Caki2 (cell line): ENCODE results near the gene CDC42BPB. TPM values are rescaled to one million over a fixed set of nuclear protein-coding genes. Genes with fewer than 3 reads are reported as not detected.
"Not testable (repeated sequence)": the region's sequence is repeated elsewhere in the genome, so short reads cannot be mapped to it uniquely, and the experiment has no call there.

ENCODE experiments used
- DNase-seq: peaks from one replicate; pipeline ENCODE4 v3.0.0-alpha.2; 2015; ENCODE audit warnings: low read depth
- in situ Hi-C: cut with HindIII; loops from 2 replicates; pipeline ENCODE4 v1.10.0; 2016; ENCODE audit warnings: low sequenced_read_pairs, low pct_unique_long_range_greater_than_20kb, mixed read lengths
- total RNA-seq: library from RNA; depleted of rRNA; stranded (reverse); fragments of >200 nt; shearing (Covaris generic); gene quantifications from 2 replicates; pipeline ENCODE4 v1.2.3, GENCODE V29; 2014; ENCODE audit warnings: low replicate concordance

The CDC42BPB gene
- total RNA-seq, 1 experiment from 2014 or later, result 12.9 TPM

DNA sequence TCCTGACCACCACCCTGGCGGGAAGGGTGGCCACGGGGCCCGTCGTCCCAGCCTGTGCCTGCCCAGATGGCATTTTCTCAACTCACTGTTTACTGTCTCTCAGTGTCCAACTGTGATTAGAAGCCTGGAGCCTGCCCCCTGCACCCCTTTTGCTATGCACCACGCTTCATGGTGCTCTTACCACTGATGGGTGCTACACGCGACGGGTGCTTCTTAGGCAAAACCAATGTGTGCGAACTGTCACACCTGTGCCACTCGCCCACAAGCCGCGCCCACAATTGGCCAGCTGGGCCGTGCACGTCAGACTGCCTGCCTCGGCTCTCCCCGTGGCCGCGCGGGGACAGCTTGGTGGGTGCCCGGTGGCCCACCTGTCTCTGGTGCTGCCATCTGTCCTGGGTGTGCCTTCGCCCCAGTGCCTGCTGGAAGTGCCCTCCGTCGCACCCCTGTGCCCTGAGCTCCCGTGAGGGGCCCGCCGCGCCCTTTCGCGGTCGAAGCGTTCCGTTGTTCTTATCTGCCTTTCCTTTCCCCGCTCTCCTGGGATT lies 150.0 kb downstream of the CDC42BPB start:
- in situ Hi-C loops, result no loop called here
- DNase-seq, result no peak

DNA sequence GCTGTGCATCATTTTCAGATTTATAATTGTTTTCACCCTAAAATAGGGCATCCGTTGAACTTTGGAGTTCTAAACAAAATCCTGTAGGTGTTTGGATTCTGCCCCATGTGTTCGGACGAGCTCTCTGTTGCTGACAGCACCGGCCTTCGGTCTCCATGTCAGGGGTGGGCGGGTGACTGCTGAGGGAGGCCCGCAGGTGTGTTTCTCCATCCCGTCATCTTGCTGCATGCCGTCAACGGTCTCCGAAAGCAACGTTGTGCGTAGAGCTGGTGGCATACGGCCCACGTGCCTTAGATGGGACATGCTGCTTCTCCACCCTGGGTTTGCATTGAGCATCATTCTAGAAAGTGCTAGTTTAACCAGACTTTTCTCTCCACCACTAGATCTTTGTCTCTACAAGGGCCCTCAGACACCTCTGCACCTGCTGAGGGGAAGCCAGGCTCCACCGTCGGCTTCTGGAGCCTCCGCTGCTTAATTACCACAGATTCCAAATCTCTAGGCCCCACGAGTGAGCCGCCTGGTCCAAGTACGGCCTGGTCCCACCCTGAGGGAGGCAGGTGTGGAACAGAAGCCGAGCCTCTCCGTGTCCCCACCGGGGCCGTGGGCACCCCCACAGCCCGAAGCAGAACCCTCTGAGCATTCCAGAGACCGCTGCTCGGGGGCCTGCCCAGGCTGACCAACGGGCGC lies 150.6 kb downstream of the CDC42BPB start:
- in situ Hi-C loops, result no loop called here
- DNase-seq, result no peak

DNA sequence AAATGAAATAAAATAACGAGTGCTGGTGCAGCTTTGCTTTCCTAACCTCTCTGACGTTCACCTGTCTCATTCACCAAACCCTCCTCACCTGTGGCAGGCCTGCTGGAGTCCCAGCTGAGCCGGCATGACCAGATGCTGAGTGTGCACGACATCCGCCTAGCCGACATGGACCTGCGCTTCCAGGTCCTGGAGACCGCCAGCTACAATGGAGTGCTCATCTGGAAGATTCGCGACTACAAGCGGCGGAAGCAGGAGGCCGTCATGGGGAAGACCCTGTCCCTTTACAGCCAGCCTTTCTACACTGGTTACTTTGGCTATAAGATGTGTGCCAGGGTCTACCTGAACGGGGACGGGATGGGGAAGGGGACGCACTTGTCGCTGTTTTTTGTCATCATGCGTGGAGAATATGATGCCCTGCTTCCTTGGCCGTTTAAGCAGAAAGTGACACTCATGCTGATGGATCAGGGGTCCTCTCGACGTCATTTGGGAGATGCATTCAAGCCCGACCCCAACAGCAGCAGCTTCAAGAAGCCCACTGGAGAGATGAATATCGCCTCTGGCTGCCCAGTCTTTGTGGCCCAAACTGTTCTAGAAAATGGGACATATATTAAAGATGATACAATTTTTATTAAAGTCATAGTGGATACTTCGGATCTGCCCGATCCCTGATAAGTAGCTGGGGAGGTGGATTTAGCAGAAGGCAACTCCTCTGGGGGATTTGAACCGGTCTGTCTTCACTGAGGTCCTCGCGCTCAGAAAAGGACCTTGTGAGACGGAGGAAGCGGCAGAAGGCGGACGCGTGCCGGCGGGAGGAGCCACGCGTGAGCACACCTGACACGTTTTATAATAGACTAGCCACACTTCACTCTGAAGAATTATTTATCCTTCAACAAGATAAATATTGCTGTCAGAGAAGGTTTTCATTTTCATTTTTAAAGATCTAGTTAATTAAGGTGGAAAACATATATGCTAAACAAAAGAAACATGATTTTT lies 151.9 kb downstream of the CDC42BPB start:
- in situ Hi-C loops, result no loop called here
- DNase-seq, result no peak

DNA sequence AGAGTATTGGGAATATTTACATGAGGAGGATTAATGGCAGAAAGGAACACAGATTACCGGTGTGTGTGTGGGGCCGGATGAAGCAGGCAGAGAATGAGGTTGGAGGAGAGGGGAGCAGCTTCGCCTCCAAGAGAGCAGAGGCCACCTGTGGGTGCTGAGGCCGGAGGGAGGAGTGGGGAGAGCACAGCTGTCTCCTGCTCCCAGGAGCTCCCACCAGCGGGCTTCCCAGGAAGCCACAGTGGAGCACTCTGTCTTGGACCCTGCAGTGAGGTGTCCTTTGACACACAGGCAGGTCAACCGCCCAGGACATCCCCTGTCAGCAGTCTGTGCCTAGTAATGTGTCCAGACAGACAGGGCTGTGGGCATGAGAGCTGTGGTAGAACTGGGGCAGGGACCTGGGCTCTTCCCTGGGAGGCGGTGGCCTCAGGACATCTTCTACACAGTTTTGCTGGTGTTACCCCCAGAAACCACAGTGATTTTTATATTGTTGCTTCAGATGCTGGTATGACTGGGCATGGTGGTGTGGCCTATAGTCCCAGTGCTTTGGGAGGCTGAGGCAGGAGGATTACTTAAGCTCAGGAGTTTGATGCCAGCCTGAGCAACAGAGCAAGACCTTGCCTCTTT lies 153.3 kb downstream of the CDC42BPB start:
- in situ Hi-C loops, result no loop called here

DNA sequence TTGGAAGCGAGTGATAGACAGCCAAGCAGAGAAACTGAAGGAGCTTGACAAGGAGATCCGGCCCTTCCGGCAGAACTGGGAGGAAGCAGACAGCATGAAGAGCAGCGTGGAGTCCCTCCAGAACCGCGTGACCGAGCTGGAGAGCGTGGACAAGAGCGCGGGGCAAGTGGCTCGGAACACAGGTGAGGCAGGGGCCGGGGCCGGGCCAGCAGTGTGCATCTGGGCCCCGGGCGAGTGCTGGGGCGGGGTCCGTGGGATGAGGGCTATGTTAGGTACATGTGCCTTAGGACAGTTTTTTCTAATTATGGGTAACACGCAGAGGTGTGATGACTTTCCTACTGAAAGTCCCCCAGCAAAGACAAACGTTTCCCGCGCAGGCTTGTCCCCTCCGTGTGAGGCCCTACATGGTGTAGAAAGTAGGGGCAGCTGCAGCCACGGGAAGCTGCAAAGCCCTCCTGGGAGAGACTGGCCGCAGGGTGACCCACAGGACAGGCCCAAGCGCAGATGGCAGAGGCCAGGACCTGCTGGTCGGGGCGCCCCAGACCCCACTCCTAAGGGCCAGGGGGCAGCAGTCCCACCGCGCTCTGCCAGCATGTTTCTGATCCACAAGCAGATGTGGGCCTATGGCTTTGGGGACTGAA lies 154.0 kb downstream of the CDC42BPB start:
- in situ Hi-C loops, result no loop called here
- no peak for DNase-seq

More for the DNA sequence above, 153.3 kb downstream of the CDC42BPB start:
- no peak for DNase-seq

DNA sequence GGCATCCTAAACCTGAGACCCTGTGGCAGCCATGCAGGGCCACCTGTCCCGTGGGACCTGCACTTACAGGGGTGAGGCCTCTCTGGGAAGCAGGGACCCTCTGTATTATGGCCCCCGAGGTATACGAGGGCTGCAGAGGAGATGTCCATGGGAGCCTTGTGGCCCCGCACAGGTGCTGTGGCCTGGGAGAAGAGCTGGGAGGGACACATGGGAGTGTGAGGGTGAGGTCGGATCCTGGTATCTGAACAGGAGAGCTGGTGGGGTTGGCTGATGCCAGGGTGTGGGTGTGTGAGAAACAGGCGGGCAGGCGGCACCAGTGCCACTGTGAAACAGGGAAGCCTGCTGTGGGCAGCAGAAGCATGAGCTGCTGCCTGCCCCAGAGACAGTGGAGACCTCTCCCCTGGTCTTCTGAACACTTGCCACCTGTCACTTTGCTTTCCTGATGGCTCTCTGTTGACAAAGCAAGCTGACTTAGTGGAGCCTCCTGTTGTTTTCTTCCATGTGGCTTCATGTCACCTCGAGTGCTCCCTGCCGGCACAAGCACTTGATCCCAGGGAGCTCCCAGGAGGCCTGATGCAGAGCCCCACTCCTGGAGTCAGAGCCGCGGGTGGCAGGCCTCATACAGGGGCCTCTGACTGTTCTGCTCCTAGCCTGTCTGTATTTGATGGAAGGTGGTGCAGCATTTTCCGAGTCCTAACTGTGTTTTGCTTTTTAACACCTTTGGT lies 154.7 kb downstream of the CDC42BPB start:
- DNase-seq, result no peak
- in situ Hi-C loops, result no loop called here

DNA sequence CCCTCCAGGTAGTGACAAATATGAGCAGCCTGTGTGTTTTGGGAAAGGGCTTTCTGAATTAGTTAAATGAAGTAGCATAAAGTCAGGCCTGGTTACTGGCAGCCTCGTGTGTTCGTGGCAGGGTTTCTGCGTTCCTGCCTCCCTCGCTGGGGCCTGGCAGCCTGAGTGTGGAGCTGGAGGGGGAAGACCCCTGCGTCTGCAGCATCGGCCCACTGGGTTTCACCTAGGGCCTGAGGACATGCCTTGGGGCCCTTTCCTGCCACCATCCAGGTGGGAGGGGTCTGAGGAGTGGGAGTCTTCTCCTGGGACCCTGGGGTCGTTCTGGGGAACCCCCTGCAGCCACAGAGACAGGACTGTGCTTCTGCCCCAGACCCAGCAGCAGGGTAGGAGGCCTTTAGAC lies 155.3 kb downstream of the CDC42BPB start:
- no peak for DNase-seq
- in situ Hi-C loops, result no loop called here

DNA sequence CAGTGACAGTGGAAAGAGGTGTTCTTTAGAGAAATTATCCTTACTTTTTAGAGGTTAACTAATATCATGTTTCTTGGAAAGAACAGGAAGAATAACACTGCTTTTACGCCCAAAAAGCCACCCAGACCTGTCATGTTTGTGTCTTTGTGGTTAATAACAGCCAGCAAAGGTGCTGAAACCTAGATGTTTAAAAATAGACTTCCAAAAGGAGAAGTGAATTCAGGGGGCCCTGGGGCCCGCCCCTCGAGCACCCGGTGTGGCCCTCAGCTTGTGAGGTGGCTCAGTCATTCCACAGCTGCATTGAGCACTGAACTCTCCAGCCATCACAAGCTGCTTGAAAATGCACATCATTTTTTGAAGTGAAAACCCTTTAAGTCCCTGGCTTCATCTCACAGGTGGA lies 155.7 kb downstream of the CDC42BPB start:
- in situ Hi-C loops, result no loop called here
- no peak for DNase-seq

DNA sequence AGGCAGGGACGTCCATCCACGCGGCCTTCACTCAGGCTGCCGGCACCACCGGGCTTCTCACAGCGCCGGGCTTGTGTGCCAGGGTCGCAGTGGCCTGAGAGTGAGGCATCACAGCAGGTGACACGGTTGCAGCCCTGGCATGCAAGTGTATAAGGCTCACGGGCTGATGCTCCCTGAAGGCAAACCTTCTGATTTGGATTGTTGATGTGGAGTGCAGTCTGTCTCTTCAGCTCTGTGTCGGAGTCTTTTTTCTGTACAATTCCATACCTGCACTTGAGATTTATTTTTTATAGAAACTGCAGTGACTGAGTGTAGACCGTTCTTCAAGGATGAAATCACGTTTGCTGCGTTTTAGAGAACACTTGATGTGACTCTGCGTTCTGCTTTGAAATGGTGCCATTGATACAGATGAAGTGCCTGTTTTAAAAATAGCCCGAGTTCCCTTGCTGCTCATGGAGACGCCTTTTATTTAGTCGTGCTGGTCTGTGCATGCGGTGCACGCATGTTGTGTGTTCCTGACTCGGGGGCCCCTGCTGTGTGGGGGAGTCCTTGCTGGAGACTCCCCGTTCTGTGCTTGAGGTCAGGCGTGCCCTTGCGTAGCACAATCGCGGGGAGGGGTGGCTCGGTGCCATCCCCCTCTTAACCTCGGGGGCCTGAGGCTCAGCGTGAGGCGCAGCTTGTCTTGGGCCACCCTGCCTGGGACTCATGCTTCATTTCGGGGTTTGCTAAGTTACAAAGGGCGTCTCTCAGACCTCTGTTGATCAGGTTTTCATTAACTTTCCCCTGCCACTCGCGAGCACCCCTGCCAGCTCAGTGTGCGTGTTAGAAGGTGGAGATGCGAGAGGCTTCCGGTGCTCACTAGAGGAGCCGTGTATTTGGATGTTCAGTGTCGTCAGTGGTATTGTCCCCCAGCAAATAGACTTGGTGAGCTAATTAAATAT lies 156.4 kb downstream of the CDC42BPB start:
- no peak for DNase-seq
- in situ Hi-C loops, result no loop called here

DNA sequence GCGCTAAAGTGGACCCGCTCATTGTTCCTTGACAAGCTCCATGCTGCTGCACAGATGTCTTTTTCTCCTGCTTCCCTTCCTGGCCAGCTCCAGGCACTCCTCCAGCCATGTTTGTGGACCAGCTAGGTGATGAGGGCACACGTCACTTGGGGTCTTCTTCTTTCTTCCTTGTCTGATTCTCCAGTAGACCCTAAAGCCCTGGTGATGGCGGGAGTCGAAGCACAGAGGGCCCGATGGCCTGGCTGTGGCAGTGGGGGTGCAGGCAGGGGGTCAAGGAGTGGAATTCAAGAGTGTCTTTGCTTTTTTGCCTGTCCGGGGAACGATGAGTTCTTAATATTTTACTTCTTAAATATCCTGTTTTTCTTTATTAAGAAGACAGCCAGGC lies 157.8 kb downstream of the CDC42BPB start:
- in situ Hi-C loops, result no loop called here
- DNase-seq, result no peak

DNA sequence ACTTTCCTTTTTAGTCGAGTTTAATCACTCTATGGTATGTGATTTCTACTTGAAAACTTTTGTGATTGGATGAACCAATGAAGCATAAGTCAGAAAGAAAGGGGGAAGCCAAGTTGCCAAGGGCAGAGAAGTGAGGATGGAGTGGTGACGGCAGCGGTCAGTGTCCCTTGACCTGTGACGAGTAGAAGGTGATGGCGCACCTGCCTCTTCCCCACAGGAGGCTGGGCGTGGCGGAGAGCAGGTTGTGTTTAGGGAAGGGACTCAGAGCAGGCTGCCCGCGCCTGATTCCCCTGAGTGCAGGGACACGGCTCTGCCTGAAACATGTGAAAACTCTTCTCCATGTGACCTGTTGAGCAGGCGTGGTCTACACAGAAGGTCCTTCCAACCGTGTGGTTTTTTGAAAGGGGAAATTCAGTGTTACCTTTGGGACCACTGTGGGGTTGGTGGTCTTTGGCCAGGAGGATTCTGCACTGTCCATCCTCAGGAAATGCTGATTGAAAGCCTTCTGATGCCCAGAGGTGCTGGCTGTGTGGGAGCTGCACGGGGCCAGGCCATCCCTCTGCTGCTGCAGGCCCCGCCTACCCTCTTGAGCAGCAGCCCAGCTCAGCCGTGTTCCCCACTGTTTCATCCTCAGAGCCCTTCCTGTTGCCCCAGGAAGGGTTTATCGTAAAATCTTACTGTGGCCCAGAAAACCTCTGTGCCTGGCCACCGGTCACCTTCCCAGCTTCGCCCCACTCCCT lies 158.4 kb downstream of the CDC42BPB start:
- in situ Hi-C loops, result no loop called here
- DNase-seq, result no peak

DNA sequence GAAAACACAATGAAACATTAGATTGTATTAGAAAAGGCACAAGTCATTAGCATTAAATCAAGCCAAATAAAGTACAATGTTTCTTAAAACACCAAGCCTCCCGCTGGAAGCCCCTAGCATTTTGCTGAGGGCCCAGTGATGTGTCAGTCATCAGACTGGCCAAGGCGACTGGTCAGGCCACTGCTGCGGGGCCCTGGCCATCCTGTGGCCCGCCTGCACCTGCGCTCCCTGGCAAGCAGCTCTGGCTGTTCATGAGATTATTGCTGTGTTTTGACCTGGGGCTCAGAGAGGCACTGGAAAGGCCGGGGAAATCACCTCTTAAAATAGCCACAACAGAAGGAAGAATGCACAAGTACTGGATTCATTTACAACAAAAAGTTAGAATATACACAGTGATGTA lies 159.1 kb downstream of the CDC42BPB start:
- no peak for DNase-seq
- in situ Hi-C loops, result no loop called here

DNA sequence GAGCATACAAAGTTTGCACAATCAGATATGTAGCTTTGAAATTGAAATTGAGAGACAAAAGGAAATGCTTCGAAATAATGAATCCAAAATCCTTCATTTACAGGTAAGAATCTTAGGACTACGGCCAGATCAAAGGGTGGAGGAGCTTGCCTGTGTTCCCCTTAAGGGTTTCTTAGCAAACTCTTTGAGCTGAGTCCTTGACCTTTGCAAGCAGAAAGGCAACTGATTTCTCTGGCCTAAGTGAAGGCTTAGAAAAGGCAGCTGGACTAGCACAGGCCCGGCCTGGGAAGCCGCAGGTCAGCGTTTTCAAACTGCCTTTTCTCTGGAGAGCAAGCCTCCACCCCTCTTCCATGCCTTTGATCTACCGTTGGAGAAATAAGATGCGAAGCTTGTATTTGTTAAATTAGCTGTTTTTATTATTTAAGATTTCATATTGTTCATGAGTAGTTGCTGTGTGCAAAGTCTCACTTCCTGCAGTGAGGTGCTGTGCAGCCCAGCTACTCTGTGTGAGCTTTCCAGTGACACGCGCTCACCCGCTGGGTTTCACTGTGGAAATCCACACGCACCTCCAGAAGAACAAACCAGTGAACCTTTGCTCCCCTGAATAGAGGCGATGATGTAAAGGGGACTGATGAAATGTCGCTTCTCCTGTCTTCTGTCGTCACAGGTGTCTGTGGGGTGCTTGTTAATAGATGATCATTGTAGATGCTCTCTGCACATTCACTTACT lies 159.9 kb downstream of the CDC42BPB start:
- no peak for DNase-seq
- in situ Hi-C loops, result no loop called here

DNA sequence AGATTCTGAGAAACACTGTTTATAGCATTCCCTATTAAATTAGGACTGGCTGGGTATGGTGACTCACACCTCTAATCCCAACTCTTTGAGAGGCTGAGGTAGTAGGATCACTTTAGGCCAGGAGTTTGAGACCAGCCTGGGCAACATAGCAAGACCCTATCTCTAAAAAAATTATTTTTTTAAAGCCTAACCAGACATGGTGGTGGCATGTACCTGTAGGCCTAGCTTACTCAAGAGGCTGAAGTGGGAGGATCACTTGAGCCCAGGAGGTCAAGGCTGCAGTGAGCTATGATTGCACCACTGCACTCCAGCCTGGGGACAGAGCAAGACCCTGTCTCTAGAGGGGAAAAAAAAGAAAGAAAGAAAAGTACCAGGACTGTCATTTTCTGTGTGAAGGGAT lies 160.6 kb downstream of the CDC42BPB start:
- DNase-seq, in situ Hi-C loops: not testable (repeated sequence)

DNA sequence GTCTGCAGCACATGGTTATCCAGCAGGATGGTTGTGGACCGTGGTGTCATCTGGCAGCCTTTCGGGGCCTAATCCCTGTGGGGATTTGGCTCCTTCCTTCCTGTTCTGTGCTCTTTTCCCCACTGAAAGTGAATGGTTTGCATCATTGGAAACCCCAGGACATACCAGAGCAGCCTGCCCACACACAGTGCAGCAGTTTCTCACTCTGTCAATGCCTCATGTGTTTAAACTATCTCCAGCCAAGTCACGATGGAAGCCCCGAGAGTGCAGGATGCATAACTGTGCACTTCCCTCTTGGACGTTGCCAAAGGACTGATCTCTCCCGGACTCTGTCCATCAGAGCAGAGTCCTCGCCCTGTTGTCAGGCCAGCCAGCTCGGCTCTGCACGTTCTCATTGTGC lies 163.9 kb downstream of the CDC42BPB start:
- DNase-seq, result no peak
- in situ Hi-C loops, result no loop called here

DNA sequence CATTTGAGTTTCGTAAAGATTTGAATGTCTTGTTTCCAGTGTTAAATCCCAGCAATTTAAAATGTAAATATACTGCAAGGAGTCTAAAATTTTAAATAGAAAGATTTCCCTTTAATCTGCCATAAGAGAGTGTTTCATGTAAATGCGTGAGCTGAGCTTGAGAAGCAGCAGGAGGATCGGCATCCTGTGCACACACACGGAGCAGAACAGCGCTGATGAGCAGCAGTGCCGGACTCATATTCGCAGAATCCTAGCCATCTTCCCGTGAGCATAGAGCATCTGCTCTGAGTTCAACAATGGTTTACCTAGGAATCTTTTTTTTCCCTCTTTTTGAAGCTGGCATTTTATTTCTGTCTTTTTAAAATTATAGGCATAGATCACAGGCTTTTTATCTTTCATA lies 164.7 kb downstream of the CDC42BPB start:
- in situ Hi-C loops, result no loop called here
- no peak for DNase-seq
